Activated naive CD8-positive, alpha-beta T cell treated with anti-CD3 and anti-CD28 coated beads, Interleukin-2, amount 50 U/mL, for 24 hours (primary cell): ENCODE results near the gene MUS81.

Experiments used
- ATAC-seq: fragments of 150-1000 bp; cut with Tn5 transposase; one replicate; pipeline ENCODE4 v1.10.0; 2021
- DNase-seq: peaks from one replicate; pipeline ENCODE4 v3.0.0; 2021
- H3K27ac Mint-ChIP-seq: one replicate; pipeline ENCODE4 v1.8.0; 2021; ENCODE audit warnings: mild to moderate bottlenecking, mixed read lengths
- H3K27me3 Mint-ChIP-seq: one replicate; pipeline ENCODE4 v1.8.0; 2021; ENCODE audit warnings: mixed read lengths
- H3K36me3 Mint-ChIP-seq: one replicate; pipeline ENCODE4 v1.8.0; 2021; ENCODE audit warnings: low read depth, mixed read lengths
- H3K4me1 Mint-ChIP-seq: one replicate; pipeline ENCODE4 v1.8.0; 2021; ENCODE audit warnings: mixed read lengths
- H3K4me3 Mint-ChIP-seq: one replicate; pipeline ENCODE4 v1.8.0; 2021; ENCODE audit warnings: mild to moderate bottlenecking, moderate library complexity, mixed read lengths
- H3K9me3 Mint-ChIP-seq: one replicate; pipeline ENCODE4 v1.8.0; 2021; ENCODE audit warnings: mixed read lengths

Gene MUS81

DNA sequence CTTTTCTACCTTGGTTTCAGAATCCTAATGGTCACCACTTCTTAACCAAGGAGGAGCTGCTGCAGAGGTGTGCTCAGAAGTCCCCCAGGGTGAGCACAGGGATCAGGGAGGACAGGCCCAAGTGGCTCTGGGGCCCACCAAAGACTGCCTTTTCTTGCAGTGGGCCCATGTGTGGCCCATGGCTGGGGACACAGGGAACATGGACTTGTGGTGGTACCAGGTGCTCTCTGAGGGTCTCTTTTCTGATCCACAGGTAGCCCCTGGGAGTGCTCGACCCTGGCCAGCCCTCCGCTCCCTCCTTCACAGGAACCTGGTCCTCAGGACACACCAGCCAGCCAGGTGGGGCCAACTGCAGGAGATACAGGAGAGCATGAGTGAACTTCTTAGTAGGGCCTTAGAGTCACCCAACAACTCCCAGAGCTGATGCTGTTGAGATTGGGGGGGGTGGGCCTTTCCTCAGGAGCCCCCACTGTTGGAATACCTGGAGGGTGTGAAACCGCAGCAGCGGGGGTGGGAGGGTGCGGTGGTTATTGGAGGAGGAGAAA lies 2.0 kb downstream of the MUS81 start:
- Mint-ChIP-seq H3K9me3 (no peaks in the 10 kb centered on the region), H3K4me3 (no peak overlapping the region), H3K27me3 (no peaks in the 10 kb centered on the region), H3K4me1 (peaks cover 26% of the 10 kb centered on the region), H3K36me3 (peaks cover 22% of the 10 kb centered on the region), H3K27ac (peak overlapping the region; percentile 31)
- ATAC-seq (no peak), DNase-seq (no peak)

GRCh38 chr11:65862941-65863888 lies 3.0 kb downstream of the MUS81 start:
- Mint-ChIP-seq H3K27ac (peak overlapping the region; percentile 31), H3K9me3 (no peaks in the 10 kb centered on the region), H3K27me3 (no peaks in the 10 kb centered on the region), H3K4me1 (peaks cover 25% of the 10 kb centered on the region), H3K36me3 (peaks cover 22% of the 10 kb centered on the region), H3K4me3 (no peak overlapping the region)
- ATAC-seq: no peak
- no peak for DNase-seq

DNA sequence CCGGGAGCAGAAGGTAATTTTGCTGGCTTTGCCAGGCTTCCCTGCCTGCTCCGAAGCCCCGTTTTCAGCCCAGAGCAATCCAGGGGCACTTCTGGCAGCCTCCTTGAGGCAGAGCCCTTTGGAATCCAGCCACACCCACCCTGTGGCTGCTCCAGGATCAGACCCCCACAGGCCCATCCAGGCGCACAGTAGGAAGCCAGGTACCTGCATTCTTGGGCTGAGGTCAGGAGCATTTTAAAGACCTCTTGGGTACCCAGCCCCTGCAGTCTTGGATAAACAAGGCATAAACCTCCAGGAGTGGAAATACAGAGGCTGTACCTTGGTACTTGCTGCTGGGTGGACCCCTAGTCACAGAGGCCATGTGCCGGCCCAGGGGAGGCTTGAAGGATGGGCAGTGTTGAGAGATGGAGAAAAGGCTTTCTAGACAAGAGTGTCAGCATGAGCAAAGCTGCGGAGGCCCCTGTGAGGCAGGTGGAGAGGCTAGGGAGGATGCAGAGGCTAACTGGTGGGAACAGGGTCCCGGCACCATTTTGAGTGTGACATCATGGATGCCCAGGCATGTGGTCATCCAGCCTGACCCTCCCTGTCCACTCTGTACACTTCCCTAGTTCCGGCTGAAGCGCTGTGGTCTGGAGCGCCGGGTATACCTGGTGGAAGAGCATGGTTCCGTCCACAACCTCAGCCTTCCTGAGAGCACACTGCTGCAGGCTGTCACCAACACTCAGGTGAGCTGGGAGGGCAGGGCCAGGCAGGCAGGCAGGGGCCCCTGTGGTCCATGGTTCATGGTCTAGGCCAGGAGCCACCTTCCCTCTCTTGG lies 3.9 kb downstream of the MUS81 start:
- Mint-ChIP-seq H3K27ac (no peak overlapping the region), H3K4me1 (peaks cover 19% of the 10 kb centered on the region), H3K4me3 (no peak overlapping the region), H3K27me3 (no peaks in the 10 kb centered on the region), H3K9me3 (no peaks in the 10 kb centered on the region), H3K36me3 (peaks cover 22% of the 10 kb centered on the region)
- no peak for DNase-seq
- ATAC-seq: no peak

DNA sequence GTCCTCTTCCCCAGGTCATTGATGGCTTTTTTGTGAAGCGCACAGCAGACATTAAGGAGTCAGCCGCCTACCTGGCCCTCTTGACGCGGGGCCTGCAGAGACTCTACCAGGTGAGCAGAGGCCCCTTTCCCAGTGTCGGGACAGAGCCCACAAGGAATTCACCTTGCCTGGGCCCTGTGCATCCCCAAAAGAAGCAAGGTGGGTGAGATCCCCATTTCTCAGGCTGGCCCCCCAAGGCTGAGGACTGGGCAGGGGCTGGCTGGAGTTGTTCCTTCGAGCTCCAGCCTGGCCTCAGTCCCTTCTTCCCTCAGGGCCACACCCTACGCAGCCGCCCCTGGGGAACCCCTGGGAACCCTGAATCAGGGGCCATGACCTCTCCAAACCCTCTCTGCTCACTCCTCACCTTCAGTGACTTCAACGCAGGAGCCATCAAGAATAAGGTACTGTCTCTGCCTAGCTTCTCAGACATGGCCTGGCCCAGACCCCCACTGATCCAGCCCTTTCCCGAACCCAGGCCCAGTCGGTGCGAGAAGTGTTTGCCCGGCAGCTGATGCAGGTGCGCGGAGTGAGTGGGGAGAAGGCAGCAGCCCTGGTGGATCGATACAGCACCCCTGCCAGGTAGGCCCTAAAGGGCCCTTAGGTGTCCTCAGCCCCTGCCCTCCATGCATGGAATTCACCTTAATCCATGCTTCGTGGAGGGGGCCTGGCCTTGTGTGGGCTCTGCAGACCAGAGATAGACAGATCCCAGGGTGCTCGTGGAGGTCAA lies 4.7 kb downstream of the MUS81 start:
- Mint-ChIP-seq H3K27me3 (no peaks in the 10 kb centered on the region), H3K4me3 (no peak overlapping the region), H3K4me1 (peaks cover 18% of the 10 kb centered on the region), H3K36me3 (peaks cover 22% of the 10 kb centered on the region), H3K9me3 (no peaks in the 10 kb centered on the region), H3K27ac (no peak overlapping the region)
- no peak for ATAC-seq
- DNase-seq: no peak

- no peak overlapping the region for H3K4me3 Mint-ChIP-seq
- H3K27me3 Mint-ChIP-seq: no peaks in the 10 kb centered on the region
- ATAC-seq (no peak), DNase-seq (no peak)
- H3K27ac Mint-ChIP-seq: no peak overlapping the region
- H3K4me1 Mint-ChIP-seq: peaks cover 19% of the 10 kb centered on the region
- peaks cover 21% of the 10 kb centered on the region for H3K36me3 Mint-ChIP-seq
- H3K9me3 Mint-ChIP-seq: no peaks in the 10 kb centered on the region
Observed at GRCh38 chr11:65865550-65866172, 5.4 kb downstream of the MUS81 start.

GRCh38 chr11:65866509-65867283 lies 6.5 kb downstream of the MUS81 start:
- Mint-ChIP-seq H3K27ac (no peak overlapping the region), H3K9me3 (no peaks in the 10 kb centered on the region), H3K4me3 (no peak overlapping the region), H3K4me1 (peaks cover 23% of the 10 kb centered on the region), H3K36me3 (peaks cover 15% of the 10 kb centered on the region), H3K27me3 (no peaks in the 10 kb centered on the region)
- no peak for DNase-seq
- ATAC-seq: no peak

DNA sequence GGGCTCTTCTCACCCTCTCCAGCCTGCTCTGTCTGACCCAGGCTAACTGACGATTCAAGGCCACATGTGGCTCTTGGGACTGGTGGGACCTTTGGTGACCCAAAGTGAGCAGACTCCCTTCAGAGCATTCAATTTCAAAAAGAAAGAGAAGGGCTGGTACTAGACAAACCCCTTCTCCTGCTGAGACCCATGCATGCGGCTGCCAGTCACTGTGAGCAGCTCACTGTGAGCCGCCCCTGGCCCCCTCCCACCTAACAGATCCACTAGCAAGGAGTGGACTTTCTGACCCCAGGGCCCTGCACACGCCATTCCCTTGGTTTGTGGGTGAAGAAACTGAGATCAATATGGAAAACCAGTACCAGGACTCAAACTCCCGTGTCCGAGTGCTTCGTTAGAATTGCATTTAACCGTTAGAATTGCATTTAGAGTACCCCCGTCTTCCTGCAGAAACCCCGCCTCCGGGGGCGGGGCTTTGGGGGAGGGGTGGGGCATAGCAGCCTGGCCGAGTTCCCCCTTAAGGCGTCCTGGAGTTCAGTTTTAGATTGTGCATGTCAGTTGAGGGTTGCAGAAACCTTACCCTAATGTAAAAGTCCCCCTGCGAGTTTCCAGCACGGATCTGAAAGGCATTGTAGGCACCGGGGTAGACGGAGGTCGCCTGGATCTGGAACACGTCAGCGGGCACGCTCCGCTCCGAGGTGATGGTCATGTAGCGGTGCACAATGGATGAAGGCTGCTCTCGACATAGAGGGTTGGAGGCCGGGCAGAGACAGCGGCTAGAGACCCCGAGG lies 7.2 kb downstream of the MUS81 start:
- ATAC-seq (no peak), DNase-seq (peak; percentile 60)
- no peak overlapping the region for H3K27ac Mint-ChIP-seq
- peaks cover 20% of the 10 kb centered on the region for H3K4me1 Mint-ChIP-seq
- H3K36me3 Mint-ChIP-seq: peaks cover 12% of the 10 kb centered on the region
- H3K9me3 Mint-ChIP-seq: no peaks in the 10 kb centered on the region
- no peaks in the 10 kb centered on the region for H3K27me3 Mint-ChIP-seq
- no peak overlapping the region for H3K4me3 Mint-ChIP-seq

DNA sequence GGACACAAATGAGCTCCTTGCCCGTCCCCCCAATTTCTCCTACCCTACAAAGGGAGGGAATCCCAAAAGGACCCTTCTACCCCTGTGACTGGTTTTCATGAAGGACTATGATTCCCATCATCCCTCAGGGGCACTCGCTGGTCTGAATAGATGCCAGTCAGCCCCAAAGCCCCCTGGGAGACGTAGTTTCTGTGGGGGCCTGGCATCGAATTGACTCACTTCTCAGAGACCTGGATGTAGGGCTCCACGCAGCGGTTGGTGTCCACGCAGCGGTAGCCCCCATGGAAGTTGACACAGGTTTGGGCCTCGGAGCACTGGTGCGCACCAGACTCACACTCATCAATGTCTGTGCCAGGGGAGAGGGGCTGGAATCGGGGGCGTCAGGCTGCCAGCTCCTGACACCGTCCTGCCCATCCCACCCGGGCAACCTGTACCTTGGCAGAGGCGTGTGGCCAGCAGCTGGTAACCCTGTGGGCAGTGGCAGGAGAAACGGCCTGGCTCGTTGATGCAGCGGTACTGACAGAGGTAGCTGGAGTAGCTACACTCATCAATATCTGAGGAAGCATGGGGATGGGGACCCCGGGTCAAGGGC lies 7.9 kb downstream of the MUS81 start:
- no peak overlapping the region for H3K4me3 Mint-ChIP-seq
- H3K9me3 Mint-ChIP-seq: no peaks in the 10 kb centered on the region
- peaks cover 20% of the 10 kb centered on the region for H3K4me1 Mint-ChIP-seq
- no peak overlapping the region for H3K27ac Mint-ChIP-seq
- ATAC-seq (no peak), DNase-seq (no peak)
- H3K36me3 Mint-ChIP-seq: peaks cover 8% of the 10 kb centered on the region
- no peaks in the 10 kb centered on the region for H3K27me3 Mint-ChIP-seq

- Mint-ChIP-seq H3K27me3 (no peaks in the 10 kb centered on the region), H3K36me3 (peaks cover 8% of the 10 kb centered on the region), H3K9me3 (no peaks in the 10 kb centered on the region), H3K4me1 (peaks cover 26% of the 10 kb centered on the region), H3K4me3 (no peak overlapping the region), H3K27ac (no peak overlapping the region)
- ATAC-seq (no peak), DNase-seq (no peak)
Observed at GRCh38 chr11:65868907-65869306, 8.7 kb downstream of the MUS81 start.

DNA sequence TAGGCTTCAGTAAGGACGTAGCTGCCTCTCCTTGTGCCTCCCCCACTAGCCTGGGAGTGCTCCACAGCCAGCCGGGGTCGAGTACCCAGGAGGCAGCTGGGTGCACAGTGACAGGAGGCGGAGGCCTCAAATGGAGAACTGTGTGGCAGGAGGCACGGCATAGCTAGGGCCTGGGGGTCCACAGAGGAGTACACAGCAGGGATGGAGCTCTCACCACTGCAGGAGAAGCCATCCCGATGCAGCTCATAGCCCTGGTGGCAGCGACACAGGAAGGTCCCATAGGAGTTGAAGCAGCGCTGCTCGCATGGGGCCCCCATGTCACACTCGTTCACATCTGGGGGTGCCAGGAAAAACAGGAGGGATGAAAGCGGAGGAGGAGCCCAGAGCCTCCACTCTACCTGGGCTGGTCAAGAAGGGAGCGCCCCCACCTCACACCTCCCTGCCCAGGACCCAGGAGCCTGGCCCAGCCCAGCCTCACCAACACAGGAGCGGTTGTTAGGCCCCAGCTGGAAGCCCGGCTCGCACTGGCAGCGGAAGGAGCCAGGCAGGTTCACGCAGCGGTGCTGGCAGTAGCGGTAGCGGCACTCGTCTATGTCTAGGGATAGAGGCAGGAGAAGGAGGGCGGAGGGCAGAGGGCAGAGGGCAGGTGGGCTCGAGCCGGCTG lies 9.5 kb downstream of the MUS81 start:
- Mint-ChIP-seq H3K27ac (no peak overlapping the region), H3K9me3 (no peaks in the 10 kb centered on the region), H3K36me3 (peaks cover 8% of the 10 kb centered on the region), H3K4me3 (no peak overlapping the region), H3K27me3 (no peaks in the 10 kb centered on the region), H3K4me1 (peaks cover 27% of the 10 kb centered on the region)
- ATAC-seq: no peak
- no peak for DNase-seq

DNA sequence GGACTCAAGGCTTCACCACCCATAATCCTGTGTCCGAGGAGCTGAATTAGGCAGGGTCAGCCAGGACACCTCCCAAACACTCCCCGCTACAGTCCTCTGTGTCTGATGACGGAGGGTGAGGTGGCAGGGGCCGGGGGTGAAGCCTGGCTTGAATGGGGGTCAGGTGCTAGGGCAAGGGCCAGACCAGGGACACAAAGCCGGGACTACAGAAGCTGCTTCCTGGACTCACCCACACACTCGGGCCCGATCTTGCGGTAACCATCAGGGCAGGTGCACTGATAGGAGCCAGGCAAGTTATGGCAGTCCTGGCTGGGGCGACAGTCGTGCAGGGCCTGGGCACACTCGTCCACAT lies 10.1 kb downstream of the MUS81 start:
- Mint-ChIP-seq H3K9me3 (no peaks in the 10 kb centered on the region), H3K27ac (no peak overlapping the region), H3K4me1 (peaks cover 27% of the 10 kb centered on the region), H3K4me3 (no peak overlapping the region), H3K27me3 (no peaks in the 10 kb centered on the region), H3K36me3 (peaks cover 6% of the 10 kb centered on the region)
- ATAC-seq: no peak
- DNase-seq: no peak
